Activated T-cell treated with anti-CD3 and anti-CD28 coated beads, Interleukin-2, amount 50 U/mL, for 4 hours (primary cell): ENCODE measurements around the gene ZDHHC13. TPM values are rescaled to one million over a fixed set of nuclear protein-coding genes. Genes with fewer than 3 reads are reported as not detected.
"Not testable (repeated sequence)": the region's sequence is repeated elsewhere in the genome, so short reads cannot be mapped to it uniquely, and the experiment has no call there.

Experiments
- ATAC-seq, 2 donors: fragments of 200-7000 bp; cut with Tn5 transposase; one replicate each; pipeline ENCODE4 v1.10.0; 2021
- DNase-seq: peaks from one replicate; pipeline ENCODE4 v3.0.0-alpha.2; 2020
- H3K27me3 Mint-ChIP-seq: one replicate; pipeline ENCODE4 v1.8.0; 2021; ENCODE audit warnings: low read depth, mixed read lengths
- H3K36me3 Mint-ChIP-seq: one replicate; pipeline ENCODE4 v1.8.0; 2022; ENCODE audit warnings: mixed read lengths; ENCODE audit not compliant: insufficient read depth
- H3K4me1 Mint-ChIP-seq: one replicate; pipeline ENCODE4 v1.8.0; 2021; ENCODE audit warnings: low read depth, mixed read lengths
- H3K4me3 Mint-ChIP-seq: one replicate; pipeline ENCODE4 v1.8.0; 2021; ENCODE audit warnings: mild to moderate bottlenecking, moderate library complexity, mixed read lengths
- H3K9me3 Mint-ChIP-seq: one replicate; pipeline ENCODE4 v1.8.0; 2021; ENCODE audit warnings: mixed read lengths
- total RNA-seq, 3 donors: library from RNA; stranded (reverse); gene quantifications; one replicate each; pipeline ENCODE4 v1.2.1, GENCODE V29; 2021

ZDHHC13 gene
- total RNA-seq, 3 donors from 2014 or later: 12.3 to 13.8 (median 13.5) TPM

DNA sequence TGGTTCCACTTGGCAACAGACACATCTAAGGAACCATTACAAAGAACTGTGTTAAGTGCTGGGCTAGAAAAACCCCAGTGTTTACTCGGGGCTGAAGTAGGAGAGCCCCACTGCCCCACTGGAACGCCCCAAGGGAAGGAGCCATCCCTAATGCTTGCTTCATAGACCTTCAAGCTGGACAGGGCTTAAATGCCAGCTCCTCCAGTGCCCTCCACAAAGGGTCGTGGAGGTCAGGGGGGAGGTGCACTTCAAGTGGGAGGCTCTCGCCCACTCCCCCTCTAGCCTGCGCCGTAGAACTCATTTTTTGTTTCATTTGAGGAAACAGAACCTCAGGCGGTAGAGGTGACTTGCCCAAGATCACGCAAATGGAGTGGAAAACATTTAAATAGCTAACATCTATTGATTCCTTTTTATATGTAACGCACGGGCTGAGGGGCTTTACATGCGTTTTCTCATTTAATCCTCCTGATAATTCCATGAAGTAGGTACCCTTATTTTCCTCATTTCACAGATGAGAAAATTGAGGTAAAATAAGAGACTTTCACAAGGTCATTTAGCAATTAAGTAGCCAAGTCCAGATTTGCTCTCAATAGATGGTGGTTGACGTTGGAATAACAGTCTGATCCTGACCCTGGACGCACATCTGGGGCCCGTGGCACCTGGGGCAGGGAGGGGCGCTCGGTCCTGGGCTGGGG, 545 bp upstream of the ZDHHC13 start:
- no peaks in the 10 kb centered on the region for H3K9me3 Mint-ChIP-seq
- no peak for ATAC-seq
- H3K36me3 Mint-ChIP-seq: peaks cover 19% of the 10 kb centered on the region
- no peak for DNase-seq
- H3K27me3 Mint-ChIP-seq: no peaks in the 10 kb centered on the region
- peak overlapping the region; percentile 91 for H3K4me3 Mint-ChIP-seq
- H3K4me1 Mint-ChIP-seq: peaks cover 45% of the 10 kb centered on the region

DNA sequence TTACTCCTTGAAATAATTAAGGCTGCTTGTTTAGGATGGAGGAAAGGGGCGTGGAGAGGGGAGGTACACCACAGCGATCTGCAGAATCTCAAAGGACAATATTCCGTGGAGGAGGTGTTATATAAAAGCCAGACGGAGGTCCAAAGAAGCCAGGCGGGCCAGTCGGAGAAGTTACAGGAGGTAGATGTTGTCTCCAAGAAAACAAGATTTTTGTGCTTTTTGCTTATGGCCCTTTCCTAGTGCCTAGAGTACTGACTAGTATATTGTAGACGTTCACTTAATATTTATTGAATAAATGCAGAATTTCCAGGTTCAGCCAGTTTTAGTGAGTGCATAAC, 761 bp downstream of the ZDHHC13 start:
- Mint-ChIP-seq H3K36me3 (peaks cover 19% of the 10 kb centered on the region), H3K4me1 (peaks cover 53% of the 10 kb centered on the region), H3K27me3 (no peaks in the 10 kb centered on the region), H3K4me3 (peak overlapping the region; percentile 91), H3K9me3 (no peaks in the 10 kb centered on the region)
- ATAC-seq (no peak), DNase-seq (no peak)

DNA sequence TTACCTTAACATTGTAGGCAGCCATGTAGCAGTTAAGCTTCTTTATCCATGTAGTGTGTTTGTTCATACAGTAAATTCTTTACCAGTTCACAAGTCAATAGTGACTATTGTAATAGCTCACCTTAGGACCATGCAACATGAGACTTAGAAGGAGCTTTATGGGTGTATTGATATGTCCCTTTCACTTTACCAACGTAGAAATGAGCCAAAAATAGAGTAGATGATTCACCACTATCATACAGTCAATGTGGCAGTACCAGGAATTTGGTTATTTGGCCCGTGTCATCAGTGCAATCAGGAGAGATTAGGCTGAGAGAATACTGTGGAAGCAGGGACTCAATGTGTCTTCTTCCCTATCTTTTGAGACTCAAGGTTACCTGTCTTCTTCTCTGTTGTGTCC, 4.7 kb downstream of the ZDHHC13 start:
- H3K36me3 Mint-ChIP-seq: peaks cover 30% of the 10 kb centered on the region
- peaks cover 58% of the 10 kb centered on the region for H3K4me1 Mint-ChIP-seq
- ATAC-seq (peak in 1 of 2 donors; percentile 3), DNase-seq (no peak)
- no peaks in the 10 kb centered on the region for H3K27me3 Mint-ChIP-seq
- no peaks in the 10 kb centered on the region for H3K9me3 Mint-ChIP-seq
- no peak overlapping the region for H3K4me3 Mint-ChIP-seq

DNA sequence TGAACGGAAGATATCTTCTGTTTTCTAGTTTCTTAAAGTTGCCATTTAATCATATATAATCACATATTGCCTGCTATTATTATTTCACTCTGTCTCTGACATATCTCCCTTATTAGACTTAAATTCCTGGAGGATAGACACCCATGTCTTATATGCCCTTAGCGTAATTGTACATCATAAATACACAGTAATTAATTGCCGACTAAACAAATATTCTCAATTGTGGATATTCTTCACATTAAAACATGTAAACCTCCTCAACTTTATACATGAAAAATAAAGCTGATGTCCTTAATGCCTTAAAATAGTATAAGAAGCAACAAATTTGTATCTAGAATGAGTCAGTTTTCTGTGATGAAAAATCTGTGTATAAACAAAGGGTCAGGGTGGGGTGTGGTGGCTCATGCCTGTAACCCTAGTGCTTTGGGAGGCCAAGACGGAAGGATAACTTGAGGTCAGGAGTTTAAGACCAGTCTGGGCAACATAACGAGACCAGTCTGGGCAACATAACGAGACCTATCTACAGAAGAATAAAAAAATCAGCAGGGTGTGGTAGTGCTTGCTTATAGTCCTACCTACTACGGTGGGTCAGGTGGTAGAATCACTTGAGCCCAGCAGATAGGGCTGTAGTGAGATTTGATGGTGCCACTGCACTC, 6.1 kb downstream of the ZDHHC13 start:
- Mint-ChIP-seq H3K36me3 (peaks cover 39% of the 10 kb centered on the region), H3K27me3 (no peaks in the 10 kb centered on the region), H3K4me3 (no peak overlapping the region), H3K4me1 (peaks cover 52% of the 10 kb centered on the region), H3K9me3 (peaks cover 3% of the 10 kb centered on the region)
- no peak for DNase-seq
- ATAC-seq: no peak

DNA sequence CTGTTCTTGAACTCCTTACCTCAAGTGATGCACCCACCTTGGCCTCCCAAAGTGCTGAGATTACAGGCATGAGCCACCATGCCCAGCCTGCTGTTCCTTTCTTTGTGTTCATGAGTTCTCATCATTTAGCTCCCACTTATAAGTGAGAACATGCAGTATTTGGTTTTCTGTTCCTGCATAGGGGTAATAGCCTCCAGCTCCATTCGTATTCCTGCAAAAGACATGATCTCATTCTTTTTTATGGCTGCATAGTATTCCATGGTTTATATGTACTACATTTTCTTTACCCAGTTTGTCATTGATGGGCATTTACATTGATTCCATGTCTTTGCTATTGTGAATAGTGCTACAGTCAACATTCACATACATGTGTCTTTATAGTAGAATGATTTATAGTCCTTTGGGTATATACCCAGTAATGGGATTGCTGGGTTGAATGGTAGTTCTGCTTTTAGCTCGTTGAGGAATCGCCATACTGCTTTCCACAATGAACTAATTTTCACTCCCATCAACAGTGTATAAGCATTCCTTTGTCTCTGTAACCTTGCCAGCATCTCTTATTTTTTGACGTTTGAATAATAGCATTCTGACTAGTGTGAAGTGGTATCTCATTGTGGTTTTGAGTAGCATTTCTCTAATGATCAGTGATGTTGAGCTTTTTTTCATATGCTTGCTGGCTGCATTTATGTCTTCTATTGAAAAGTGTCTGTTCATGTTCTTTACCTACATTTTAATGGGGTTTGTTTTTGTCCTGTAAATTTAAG, 9.8 kb downstream of the ZDHHC13 start:
- not testable (repeated sequence) for ATAC-seq, H3K27me3 Mint-ChIP-seq, H3K4me3 Mint-ChIP-seq, H3K9me3 Mint-ChIP-seq, DNase-seq
- peaks cover 36% of the 10 kb centered on the region for H3K36me3 Mint-ChIP-seq
- H3K4me1 Mint-ChIP-seq: peaks cover 19% of the 10 kb centered on the region

DNA sequence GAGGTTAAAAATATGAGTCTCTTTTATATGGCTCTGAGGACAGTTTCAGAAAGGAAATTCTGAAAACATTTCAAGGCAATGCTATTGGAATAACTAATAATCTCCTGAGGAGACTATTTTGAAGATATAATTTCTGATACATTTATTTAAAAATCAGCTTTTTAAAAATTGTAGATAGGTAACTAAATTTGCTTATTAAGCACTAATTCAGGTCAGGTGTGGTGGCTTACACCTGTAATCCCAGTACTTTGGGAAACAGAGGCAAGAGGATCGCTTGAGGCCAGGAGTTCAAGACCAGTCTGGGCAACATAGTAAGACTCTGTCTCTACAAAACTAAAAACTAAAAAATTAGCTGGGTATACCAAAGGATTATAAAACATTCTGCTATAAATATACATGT, 17.0 kb downstream of the ZDHHC13 start:
- peaks cover 12% of the 10 kb centered on the region for H3K9me3 Mint-ChIP-seq
- no peak for ATAC-seq
- no peak for DNase-seq
- H3K27me3 Mint-ChIP-seq: no peaks in the 10 kb centered on the region
- H3K4me3 Mint-ChIP-seq: no peak overlapping the region
- H3K4me1 Mint-ChIP-seq: no peaks in the 10 kb centered on the region
- peaks cover 31% of the 10 kb centered on the region for H3K36me3 Mint-ChIP-seq

DNA sequence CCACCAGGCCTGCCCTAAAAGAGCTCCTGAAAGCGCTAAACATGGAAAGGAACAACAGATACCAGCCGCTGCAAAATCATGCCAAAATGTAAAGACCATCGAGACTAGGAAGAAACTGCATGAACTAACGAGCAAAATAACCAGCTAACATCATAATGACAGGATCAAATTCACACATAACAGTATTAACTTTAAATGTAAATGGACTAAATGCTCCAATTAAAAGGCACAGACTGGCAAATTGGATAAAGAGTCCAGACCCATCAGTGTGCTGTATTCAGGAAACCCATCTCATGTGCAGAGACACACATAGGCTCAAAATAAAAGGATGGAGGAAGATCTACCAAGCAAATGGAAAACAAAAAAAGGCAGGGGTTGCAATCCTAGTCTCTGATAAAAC, 19.9 kb downstream of the ZDHHC13 start:
- not testable (repeated sequence) for H3K27me3 Mint-ChIP-seq, H3K4me3 Mint-ChIP-seq, H3K4me1 Mint-ChIP-seq, DNase-seq, ATAC-seq
- Mint-ChIP-seq H3K9me3 (peaks cover 14% of the 10 kb centered on the region), H3K36me3 (peaks cover 17% of the 10 kb centered on the region)

DNA sequence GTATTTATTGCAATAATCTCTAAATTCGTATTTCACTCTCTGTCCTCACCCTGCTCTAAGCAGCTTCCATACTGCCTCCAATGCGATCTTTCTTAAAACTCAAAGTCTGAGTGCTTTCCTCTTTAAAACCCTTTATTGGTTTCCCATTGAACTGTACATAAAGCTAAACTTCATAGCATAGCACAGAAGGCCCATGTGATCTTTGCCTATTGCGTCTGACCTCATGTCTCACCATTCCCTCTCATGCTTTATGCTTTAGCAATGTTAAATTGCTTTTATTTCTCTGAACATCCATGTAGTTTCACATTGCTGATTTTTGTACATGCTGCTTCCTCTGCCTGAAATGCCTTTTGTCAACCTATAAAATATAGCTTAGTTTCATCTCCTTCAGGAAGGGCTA, 28.4 kb downstream of the ZDHHC13 start:
- no peak overlapping the region for H3K4me3 Mint-ChIP-seq
- ATAC-seq (no peak), DNase-seq (no peak)
- H3K27me3 Mint-ChIP-seq: no peaks in the 10 kb centered on the region
- H3K36me3 Mint-ChIP-seq: peaks cover 13% of the 10 kb centered on the region
- H3K4me1 Mint-ChIP-seq: no peaks in the 10 kb centered on the region
- peaks cover 3% of the 10 kb centered on the region for H3K9me3 Mint-ChIP-seq

DNA sequence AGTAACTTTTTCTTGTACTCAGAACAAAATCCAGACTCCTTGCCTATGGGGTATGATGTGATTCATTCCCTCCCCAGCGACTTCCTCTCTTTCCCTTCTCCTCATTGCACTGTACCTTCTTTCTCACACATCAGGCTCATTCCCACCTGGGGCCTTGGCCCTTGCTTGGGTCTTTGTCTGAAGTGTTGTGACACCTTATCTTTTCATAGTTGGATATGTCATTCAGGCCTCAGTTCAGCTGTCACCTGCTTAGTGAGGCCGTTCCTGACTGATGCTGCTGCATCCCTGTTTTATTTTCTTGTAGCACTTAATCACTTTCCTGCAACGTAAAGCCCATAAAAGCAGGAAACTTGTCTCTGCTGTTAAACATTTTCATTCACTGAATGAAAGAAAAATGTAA, 39.9 kb downstream of the ZDHHC13 start:
- DNase-seq (no peak), ATAC-seq (no peak)
- Mint-ChIP-seq H3K9me3 (no peaks in the 10 kb centered on the region), H3K4me1 (no peaks in the 10 kb centered on the region), H3K36me3 (peaks cover 38% of the 10 kb centered on the region), H3K27me3 (no peaks in the 10 kb centered on the region), H3K4me3 (no peak overlapping the region)

DNA sequence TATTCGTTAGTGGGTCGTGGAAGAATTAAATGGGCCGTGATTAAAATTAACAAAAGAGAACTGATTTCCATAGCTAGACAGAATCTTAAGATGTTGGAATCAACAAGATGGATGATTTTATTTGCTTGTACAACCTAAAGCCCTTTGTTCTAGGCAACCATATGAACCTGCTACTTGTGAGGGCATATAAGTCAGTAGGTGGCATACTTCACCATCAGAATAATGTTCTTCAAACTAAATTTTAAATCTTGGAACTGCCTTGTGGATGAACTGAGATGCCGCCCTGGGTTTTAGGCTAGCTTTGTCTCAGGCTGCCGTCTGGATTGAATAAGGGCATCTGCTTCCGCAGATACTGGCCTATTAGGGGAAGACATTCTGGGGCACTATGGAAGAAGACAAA, 43.9 kb downstream of the ZDHHC13 start:
- Mint-ChIP-seq H3K9me3 (no peaks in the 10 kb centered on the region), H3K36me3 (peaks cover 33% of the 10 kb centered on the region), H3K4me1 (no peaks in the 10 kb centered on the region), H3K4me3 (no peak overlapping the region), H3K27me3 (no peaks in the 10 kb centered on the region)
- DNase-seq (no peak), ATAC-seq (no peak)

DNA sequence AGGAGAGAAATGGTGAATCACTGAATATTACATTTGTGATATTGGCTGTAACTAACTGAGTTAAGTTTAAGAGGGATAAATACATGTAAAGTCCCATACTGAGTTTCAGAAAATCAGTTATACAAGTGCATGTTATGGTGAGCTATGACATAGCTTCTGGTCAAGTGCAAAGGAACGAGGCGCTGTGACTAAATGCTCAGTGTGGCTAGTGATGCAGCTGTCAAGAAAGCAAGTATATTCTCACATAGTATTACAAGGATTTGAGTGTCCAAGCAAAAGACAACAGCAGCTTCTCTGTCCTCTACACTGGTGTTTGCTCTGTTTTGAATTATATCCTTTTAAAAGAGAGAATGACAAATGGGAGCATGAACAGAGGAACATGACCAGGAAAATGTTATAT, 44.7 kb downstream of the ZDHHC13 start:
- H3K36me3 Mint-ChIP-seq: peaks cover 32% of the 10 kb centered on the region
- DNase-seq: no peak
- ATAC-seq: no peak

DNA sequence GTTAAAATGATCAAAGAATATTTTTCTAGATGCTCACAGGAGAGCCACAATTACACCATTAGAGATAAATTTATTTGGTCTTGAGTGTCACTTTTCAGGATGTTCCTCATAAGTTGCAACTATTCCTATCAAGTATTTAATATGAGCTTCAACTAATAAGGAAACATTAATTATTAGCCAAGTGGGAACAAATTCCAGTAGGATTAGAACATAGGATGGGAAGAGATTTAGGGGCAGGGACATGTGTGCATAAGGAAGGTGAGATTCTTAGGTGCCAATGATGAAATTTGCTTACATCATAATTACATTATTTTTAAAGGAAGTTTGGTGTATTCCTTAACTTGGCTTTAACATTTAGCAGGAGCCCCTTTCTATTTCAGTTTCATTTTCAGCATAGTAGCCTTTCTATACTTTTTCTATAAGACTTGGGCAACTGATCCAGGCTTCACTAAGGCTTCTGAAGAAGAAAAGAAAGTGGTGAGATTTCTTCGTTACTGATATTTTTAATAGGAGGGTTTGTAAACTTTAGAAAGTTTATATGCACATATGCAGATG, 46.1 kb downstream of the ZDHHC13 start:
- no peaks in the 10 kb centered on the region for H3K4me1 Mint-ChIP-seq
- H3K36me3 Mint-ChIP-seq: peaks cover 35% of the 10 kb centered on the region
- no peaks in the 10 kb centered on the region for H3K9me3 Mint-ChIP-seq
- DNase-seq (no peak), ATAC-seq (no peak)
- H3K27me3 Mint-ChIP-seq: no peaks in the 10 kb centered on the region
- H3K4me3 Mint-ChIP-seq: no peak overlapping the region

More for the DNA sequence above, 44.7 kb downstream of the ZDHHC13 start:
- Mint-ChIP-seq H3K9me3 (no peaks in the 10 kb centered on the region), H3K4me3 (no peak overlapping the region), H3K4me1 (no peaks in the 10 kb centered on the region), H3K27me3 (no peaks in the 10 kb centered on the region)

DNA sequence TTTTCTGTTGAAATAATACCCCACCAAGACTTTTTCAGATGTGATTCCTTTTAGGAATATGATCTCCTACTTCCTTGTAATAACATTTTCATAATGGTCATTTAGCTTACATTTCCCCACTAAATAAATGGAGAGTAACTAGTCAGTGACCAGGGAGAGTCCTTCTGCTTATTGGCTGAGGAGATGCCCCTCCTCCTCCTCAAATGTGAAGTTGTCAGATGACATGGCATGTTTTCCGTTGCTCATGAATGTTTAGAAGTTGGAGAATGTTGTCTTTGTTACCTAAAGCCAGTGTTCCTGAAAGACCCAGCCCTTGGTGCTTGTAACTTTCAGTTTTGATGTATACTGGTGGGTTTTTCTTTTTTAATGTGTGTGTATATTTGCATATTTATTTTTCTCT, 46.6 kb downstream of the ZDHHC13 start:
- no peaks in the 10 kb centered on the region for H3K4me1 Mint-ChIP-seq
- ATAC-seq (no peak), DNase-seq (no peak)
- H3K9me3 Mint-ChIP-seq: no peaks in the 10 kb centered on the region
- H3K36me3 Mint-ChIP-seq: peaks cover 40% of the 10 kb centered on the region
- no peaks in the 10 kb centered on the region for H3K27me3 Mint-ChIP-seq
- no peak overlapping the region for H3K4me3 Mint-ChIP-seq

DNA sequence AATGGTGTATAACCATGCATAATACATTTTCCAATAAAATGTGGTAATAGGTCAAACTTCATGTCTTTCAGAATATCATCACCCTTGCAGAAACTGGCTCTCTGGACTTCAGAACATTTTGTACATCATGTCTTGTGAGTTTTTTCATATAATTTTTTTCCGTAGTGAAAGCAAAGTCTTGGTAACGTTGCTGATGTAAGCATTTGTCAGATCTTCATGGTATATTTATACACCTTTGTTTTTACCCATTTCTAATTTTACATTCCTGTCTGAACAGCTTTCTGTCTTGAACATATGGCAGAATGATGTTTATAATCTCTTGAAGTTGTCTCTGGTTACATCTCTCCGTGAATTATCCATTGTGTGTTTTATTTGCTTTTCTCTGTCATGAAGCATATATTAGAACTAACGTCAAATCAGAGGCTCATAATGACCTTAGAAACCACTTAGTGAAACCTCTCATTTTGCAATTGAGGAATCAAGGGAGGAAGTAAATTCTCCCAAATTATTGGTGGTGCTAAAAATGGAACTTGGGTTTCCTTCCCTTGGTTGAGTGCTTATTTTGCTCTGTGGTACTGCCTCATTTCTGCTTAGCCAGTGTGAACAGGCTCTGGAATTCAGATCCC, 47.4 kb downstream of the ZDHHC13 start:
- no peaks in the 10 kb centered on the region for H3K4me1 Mint-ChIP-seq
- ATAC-seq (no peak), DNase-seq (no peak)
- H3K27me3 Mint-ChIP-seq: no peaks in the 10 kb centered on the region
- no peaks in the 10 kb centered on the region for H3K9me3 Mint-ChIP-seq
- H3K4me3 Mint-ChIP-seq: no peak overlapping the region
- peaks cover 40% of the 10 kb centered on the region for H3K36me3 Mint-ChIP-seq
